GM18873 (cell line): ENCODE data around the gene ZKSCAN2.

Experiments
- ATAC-seq: cut with Tn5 transposase; IDR thresholded peaks from one replicate; pipeline ENCODE4 v1.9.1; 2021; ENCODE audit warnings: mild to moderate bottlenecking, moderate library complexity, moderate number of reproducible peaks; ENCODE audit not compliant: unreplicated experiment, low FRiP score

ZKSCAN2 gene

DNA sequence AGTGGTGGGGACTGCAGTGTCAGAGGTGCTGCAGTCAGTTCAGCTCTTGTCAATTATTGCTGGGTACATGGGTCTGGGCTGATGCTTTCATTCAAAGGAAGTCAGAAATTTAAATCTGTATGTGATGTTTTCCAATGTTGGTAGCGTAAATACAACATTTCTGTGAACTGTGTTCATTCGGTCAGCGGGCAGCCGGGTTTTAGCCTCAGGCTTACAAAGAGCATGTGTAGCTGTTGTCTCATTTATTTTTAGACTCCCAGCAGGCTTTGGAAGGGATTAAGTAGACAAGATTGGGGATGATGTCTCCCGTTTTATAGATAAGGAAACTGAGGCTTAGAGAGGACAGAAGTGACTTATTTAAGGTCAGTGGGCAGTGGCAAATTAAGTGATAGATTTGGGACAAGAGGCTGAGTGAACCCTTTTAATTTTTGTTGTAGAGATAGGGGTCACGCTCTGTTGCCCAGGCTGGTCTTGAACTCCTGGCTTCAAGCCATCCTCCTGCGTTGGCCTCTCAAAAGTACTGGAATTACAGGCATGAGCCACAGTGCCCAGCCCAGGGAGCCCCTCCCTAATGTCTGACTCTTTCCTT lies 32.8 kb downstream of the ZKSCAN2 start:
- ATAC-seq: no peak

DNA sequence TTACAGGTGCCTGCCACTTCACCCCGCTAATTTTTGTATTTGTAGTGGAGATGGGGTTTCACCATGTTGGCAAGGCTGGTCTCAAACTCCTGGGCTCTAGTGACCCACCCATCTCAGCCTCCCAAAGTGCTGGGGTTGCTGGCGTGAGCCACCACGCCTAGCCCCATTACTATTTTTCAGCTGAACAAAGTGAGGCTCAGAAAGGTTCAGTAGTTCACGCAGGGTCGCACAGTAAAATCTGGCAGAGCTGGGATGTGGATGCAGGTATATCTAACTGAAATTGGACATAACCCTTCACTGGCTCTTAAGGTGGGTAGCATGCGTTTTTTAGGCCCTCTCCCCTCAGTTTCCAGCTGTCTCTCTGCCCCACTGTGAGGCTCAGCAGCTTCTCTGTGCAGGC lies 33.7 kb downstream of the ZKSCAN2 start:
- no peak for ATAC-seq

DNA sequence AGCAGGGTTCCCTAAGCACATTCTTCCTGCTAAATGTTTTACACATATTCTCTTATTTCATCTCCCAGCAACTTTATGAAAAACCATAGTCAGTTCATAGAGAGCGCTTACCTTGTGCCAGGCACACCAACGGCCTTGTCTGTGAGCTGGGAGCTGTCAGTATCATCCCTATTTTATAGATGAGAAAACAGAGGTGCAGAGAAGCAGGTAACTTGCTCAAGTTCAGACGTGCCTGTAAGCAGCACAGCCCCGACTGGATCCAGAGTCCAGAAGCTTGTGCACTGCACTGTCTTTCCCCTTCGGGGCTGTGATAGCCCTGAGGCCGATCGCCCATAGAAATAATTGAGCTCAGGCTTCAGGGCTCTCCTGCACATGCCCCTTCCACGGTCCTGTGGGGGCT lies 34.7 kb downstream of the ZKSCAN2 start:
- no peak for ATAC-seq

DNA sequence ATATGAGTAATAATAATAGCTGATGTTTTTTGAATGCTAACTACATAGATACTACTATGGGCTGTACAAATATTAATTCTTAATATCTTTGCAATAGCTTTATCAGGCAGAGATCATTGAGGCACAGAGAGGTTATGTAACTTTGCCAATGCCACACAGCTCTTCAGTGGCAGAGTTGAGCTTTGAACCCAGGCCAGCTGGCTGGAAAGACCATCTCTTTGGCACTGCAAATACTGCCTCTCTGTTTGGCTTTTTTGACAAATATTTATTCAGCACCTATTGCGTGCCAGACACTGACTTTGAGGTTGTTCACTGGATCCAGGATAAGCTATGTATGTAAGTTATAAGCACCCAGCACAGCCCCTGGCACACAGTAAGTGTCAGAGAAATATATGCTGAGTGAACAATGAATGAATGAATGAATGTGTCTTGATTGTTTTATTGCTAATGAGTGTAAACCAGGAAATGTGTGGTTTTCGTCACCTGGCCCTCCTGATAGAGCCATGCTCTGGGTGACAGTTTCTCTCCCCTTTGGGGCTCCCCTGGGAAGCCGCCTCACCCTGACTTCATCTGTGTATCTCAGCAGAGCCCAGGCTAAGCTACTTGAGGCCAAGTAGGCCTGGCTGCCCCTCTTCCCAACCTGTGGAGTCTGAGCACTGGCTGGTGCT lies 38.4 kb downstream of the ZKSCAN2 start:
- ATAC-seq: no peak

DNA sequence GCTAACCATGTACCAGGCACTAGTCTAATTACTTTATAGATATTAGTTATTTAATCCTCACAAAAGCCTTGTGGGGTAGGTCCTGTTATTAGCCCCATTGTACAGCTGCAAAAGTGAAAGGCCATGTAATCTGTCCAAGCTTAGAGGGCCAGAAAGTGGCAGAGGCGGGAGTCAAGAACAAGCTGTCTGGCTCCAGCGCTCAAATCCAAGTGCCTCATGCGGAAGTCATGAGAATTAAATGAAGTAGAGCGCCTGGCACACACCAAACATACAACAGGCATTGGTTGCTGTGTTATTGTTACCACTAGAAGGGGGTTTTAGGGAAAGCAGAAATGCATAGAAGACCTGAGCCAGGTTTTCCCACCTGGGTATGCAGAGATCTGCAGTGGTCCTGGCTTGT lies 39.7 kb downstream of the ZKSCAN2 start:
- no peak for ATAC-seq

DNA sequence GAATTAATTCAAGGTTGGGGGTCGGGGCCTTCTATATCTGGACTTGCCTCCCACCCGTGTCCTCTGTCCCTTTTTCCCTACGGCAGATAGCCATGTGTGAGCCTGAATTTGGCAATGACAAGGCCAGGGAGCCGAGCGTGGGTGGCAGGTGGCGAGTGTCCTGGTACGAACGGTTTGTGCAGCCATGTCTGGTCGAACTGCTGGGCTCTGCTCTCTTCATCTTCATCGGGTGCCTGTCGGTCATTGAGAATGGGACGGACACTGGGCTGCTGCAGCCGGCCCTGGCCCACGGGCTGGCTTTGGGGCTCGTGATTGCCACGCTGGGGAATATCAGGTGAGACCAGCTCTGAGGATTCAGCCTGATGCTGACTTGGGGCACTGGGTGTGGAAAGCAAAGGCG lies 40.5 kb downstream of the ZKSCAN2 start:
- ATAC-seq: no peak

DNA sequence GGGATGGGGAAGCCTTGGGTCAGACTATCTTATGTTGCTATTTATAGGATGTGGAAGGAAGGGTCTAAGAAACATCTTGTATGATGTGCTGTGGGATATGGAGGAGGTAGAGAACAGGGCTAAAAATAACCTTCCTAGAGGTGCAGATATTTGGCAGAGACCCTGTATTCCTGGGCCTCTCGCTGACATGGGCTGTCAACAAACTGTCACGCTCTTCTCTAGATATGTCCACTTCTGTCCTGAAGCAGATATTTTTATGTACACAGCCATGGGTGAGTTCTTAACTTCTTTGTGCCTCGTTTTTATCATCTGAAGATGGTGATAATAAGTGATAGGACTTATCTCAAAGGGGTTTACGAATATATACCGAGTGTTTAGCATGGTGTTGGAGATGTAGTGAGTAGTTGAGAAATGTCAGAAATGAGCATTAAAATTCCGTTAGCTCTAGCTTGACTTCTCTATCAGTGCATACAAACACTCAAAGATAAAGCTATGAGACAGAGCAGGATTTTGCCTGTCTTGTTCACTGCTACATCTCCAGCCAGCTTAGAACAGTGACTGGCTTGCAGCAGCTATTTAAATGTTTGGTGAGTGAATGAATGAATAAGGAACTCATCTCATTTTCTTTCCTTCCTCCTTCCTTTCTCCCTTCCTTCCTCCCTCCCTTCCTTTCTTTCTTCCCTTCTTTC lies 43.8 kb downstream of the ZKSCAN2 start:
- ATAC-seq: no peak

DNA sequence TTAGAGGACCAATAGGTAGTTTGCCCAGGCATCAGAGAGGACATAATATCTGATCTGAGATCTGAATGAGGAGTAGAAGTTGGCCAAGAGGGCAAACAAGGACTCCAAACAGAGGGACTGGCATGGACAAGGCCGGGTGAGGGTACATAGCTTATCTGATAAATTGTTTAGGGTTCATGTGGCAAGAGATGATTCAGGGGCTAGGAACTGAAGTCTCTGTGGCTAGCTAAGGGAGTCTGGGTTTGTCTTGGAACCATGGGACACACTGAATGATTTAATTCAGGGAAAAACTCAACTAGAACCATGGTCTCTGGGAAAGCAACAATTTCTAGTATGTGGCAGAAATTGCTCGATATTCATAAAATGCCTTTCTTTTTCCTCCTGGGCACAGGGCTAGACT lies 45.0 kb downstream of the ZKSCAN2 start:
- no peak for ATAC-seq

DNA sequence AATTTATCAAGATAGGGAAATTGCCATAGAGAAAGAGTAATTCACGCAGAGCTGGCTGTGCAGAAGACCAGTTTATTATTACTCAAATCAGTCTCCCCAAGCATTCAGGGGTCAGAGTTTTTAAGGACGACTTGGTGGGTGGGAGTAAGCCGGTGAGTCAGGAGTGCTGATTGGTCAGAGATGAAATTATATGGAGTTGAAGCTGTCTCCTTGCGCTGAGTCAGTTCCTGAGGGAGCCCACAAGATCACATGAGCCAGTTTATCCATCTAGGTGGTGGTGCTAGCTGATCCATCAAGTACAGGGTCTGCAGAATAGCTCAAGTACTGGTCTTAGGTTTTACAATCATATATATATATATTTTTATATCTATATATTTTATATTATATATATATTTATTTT lies 46.9 kb downstream of the ZKSCAN2 start:
- ATAC-seq: no peak

DNA sequence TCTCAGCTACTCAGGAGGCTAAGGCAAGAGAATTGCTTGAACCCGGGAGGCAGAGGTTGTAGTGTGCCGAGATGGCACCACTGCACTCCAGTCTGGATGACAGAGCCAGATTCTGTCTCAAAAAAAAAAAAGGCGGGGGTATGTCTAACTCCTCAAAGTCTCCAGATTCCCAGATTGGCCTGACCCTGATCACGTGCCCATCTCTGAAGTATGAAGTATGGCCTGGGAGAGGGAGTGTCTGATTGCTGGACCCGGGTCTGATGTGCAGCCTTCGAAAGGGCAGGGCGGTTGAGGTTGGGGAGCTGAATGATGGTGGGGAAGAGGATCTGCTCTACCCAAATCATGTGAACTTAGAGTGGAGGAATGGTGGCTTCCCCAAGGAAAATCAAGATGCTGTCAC lies 58.2 kb downstream of the ZKSCAN2 start:
- ATAC-seq: no peak

DNA sequence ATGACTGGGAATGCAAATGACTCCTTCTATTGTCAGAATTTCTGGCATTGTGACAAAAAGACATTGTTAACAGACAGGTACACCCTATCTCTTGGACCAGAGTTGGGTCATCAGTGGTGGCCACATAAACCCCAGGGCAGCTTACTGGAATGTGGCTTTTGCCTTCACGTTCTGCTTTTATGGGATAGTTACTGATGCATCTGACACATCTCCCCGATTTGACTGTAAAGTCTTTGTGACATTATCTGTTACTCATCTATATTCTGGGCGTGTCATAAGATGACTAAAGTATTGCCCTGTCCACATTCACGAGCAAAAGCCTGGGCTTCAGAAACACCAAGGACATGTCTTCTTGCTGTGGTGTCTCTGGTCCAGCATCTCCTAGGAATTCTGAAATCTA lies 59.6 kb downstream of the ZKSCAN2 start:
- ATAC-seq: no peak

DNA sequence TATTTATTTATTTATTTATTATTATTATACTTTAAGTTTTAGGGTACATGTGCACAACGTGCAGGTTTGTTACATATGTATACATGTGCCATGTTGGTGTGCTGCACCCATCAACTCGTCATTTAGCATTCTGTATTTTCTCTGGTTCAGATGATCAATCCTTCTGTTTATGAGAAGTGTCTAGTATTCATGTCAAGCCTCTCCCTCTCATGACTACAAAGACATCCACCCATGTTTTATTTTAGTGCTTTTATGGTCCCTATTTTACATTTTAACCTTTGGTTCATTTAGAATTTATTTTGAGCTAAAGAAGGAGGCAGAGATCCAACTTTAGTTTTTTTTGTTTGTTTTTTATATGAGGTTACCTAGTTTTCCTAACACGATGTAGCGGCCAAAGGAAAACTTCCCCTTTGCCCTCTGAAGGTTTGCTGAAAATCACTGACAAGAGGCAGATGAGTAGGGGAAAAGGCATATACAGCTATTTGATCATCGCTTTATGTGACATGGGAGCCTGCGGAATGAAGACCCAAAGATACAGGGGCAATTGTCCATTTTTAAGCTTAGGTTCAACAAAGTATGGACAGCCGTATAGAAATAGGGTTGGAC lies 63.3 kb downstream of the ZKSCAN2 start:
- no peak for ATAC-seq

DNA sequence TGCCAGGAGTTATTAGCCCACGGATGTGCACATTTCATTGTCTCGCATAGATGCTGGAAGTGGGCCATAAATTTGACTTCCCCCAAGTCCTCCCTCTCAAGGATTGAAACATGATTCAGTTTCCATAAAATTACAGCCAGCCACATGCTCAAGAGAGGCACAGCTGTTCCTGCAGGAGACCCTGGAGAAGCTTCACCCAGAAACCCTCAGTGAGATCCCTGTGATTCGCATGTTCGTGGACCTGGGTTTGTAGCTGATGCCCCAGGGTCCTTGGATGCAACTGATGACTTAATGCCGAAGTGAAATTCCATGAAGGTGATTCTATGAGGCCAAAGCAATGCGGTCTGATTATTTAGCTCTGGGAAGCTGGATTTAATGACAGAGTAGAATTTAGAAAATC lies 65.5 kb downstream of the ZKSCAN2 start:
- ATAC-seq: no peak

DNA sequence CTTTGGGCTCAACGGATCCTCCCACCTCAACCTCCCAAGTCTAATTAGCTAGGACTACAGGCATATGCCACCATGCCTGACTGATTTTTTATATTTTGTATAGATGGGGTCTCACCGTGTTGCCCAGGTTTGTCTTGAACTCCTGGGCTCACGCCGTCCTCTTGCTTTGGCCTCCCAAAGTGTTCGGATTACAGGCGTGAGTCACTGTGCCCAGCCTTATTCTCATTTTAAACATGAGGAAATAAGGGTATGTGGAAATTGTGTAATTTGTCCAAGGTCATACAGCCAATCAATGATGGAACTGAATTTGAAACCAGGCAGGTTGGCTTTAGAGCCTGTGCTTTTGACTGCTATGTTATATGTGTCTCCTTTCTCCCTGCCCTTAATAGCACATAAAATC lies 68.3 kb downstream of the ZKSCAN2 start:
- no peak for ATAC-seq

DNA sequence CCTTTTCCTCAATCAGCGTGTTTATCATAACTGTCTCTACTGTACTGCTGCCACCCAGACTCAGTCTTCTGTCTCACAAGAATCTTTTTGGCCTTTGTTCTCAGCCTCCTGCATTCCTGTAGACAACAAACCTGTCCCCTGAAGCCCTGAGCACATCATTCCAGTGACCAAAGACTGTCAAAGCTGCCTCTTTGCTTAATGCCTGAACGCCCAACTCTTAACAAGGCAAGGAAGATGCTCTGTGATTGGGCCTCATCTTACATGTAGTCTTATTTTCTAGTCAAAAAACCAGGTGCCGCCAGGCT lies 70.2 kb downstream of the ZKSCAN2 start:
- ATAC-seq: no peak
